MCF 10A (cell line): ENCODE measurements around the gene C13orf42. TPM values are rescaled to one million over a fixed set of nuclear protein-coding genes. Genes with fewer than 3 reads are reported as not detected.

Experiments
- BruUV-seq: library from RNA; stranded (reverse); fragments of 400-500 nt; replicated peaks from 2 replicates; lab custom pipeline; 2021; lab: Mats Ljungman, UMichigan
- CTCF ChIA-PET: fragments of 300-600 bp; sonication (Branson Sonifier 250); formaldehyde crosslinking; extraction: SDS; loops from one replicate; lab custom pipeline; 2021; ENCODE audit warnings: antibody characterized with exemption, inconsistent platforms; lab: Yijun Ruan, JAX
- POLR2A ChIA-PET: fragments of 300-600, 350-650 bp; sonication (Branson Sonifier 250); formaldehyde crosslinking; extraction: SDS; loops from one replicate; lab custom pipeline; 2020; ENCODE audit warnings: antibody characterized with exemption, inconsistent platforms; lab: Yijun Ruan, JAX
- DNase-seq: peaks from one replicate; pipeline ENCODE4 v3.0.0-alpha.2; 2018; ENCODE audit not compliant: unreplicated experiment
- H3K27ac Mint-ChIP-seq: one replicate; pipeline ENCODE4 v1.8.0; 2022; ENCODE audit warnings: mild to moderate bottlenecking, low read depth, mixed read lengths; ENCODE audit not compliant: unreplicated experiment
- H3K27me3 Mint-ChIP-seq: one replicate; pipeline ENCODE4 v1.8.0; 2022; ENCODE audit warnings: mixed read lengths; ENCODE audit not compliant: insufficient read depth, unreplicated experiment
- H3K36me3 Mint-ChIP-seq: one replicate; pipeline ENCODE4 v1.8.0; 2022; ENCODE audit warnings: mild to moderate bottlenecking, moderate library complexity, mixed read lengths; ENCODE audit not compliant: insufficient read depth, unreplicated experiment
- H3K4me1 Mint-ChIP-seq: one replicate; pipeline ENCODE4 v1.8.0; 2022; ENCODE audit warnings: mixed read lengths; ENCODE audit not compliant: insufficient read depth, unreplicated experiment
- H3K4me3 Mint-ChIP-seq: one replicate; pipeline ENCODE4 v1.8.0; 2022; ENCODE audit warnings: mild to moderate bottlenecking, moderate library complexity, mixed read lengths; ENCODE audit not compliant: unreplicated experiment
- H3K9me3 Mint-ChIP-seq: one replicate; pipeline ENCODE4 v1.8.0; 2022; ENCODE audit warnings: mixed read lengths; ENCODE audit not compliant: unreplicated experiment
- CTCF ChIP-seq: fragments of 200-600 bp; IDR thresholded peaks from one replicate; pipeline ENCODE4 v1.8.0; 2022; ENCODE audit warnings: antibody characterized with exemption, mild to moderate bottlenecking; ENCODE audit not compliant: unreplicated experiment
- intact Hi-C: fragments of 100-400 bp; cut with micrococcal nuclease; formaldehyde crosslinking; loops from 2 replicates; pipeline ENCODE4 v1.14.1; 2022
- total RNA-seq: library from RNA; stranded (reverse); gene quantifications from 2 replicates; pipeline ENCODE4 v1.2.3, GENCODE V29; 2022

Gene C13orf42
- total RNA-seq, 1 experiment from 2014 or later, result not detected

- H3K4me1 Mint-ChIP-seq, result peaks cover 9% of the 10 kb centered on the region
- no peaks in the 10 kb centered on the region for H3K36me3 Mint-ChIP-seq
- DNase-seq, result no peak
- BruUV-seq, result no TSS peak
- intact Hi-C loops, result no loop called here
- ChIA-PET POLR2A (no interaction called here), CTCF (interaction anchor here (0.5 to 0.6 kb wide), 2 partner anchors 48 to 334 kb away, joined by 3 to 5 read pairs; no protein-coding TSS in a partner anchor)
- no peak for TF ChIP-seq CTCF
- peaks cover 38% of the 10 kb centered on the region for H3K27me3 Mint-ChIP-seq
- H3K4me3 Mint-ChIP-seq, result no peak overlapping the region
- H3K9me3 Mint-ChIP-seq, result no peaks in the 10 kb centered on the region
- H3K27ac Mint-ChIP-seq, result no peak overlapping the region
Measured at GRCh38 chr13:51064753-51065152, 46.3 kb downstream of the C13orf42 start.

- no peak overlapping the region for H3K27ac Mint-ChIP-seq
- peaks cover 38% of the 10 kb centered on the region for H3K27me3 Mint-ChIP-seq
- DNase-seq, result no peak
- intact Hi-C loops, result no loop called here
- ChIA-PET CTCF (no interaction called here), POLR2A (no interaction called here)
- TF ChIP-seq CTCF, result no peak
- H3K4me3 Mint-ChIP-seq, result no peak overlapping the region
- H3K9me3 Mint-ChIP-seq, result no peaks in the 10 kb centered on the region
- H3K4me1 Mint-ChIP-seq, result peaks cover 9% of the 10 kb centered on the region
- no peaks in the 10 kb centered on the region for H3K36me3 Mint-ChIP-seq
- BruUV-seq, result no TSS peak
Measured at GRCh38 chr13:51063909-51064308, 47.2 kb downstream of the C13orf42 start.

GRCh38 chr13:51058461-51059167 is 52.5 kb downstream of the C13orf42 start:
- Mint-ChIP-seq H3K36me3 (no peaks in the 10 kb centered on the region), H3K27ac (no peak overlapping the region), H3K27me3 (peaks cover 29% of the 10 kb centered on the region), H3K4me1 (no peaks in the 10 kb centered on the region), H3K9me3 (no peaks in the 10 kb centered on the region), H3K4me3 (no peak overlapping the region)
- intact Hi-C loops, result no loop called here
- no TSS peak for BruUV-seq
- ChIA-PET CTCF (interaction anchor here (0.5 to 1.0 kb wide), 3 partner anchors 7 to 867 kb away, joined by 3 to 4 read pairs (median 4); no protein-coding TSS in a partner anchor), POLR2A (interaction anchor here (0.7 kb wide), 2 partner anchors 9 to 975 kb away, joined by 3 read pairs; no protein-coding TSS in a partner anchor)
- TF ChIP-seq CTCF, result no peak
- no peak for DNase-seq

GRCh38 chr13:51057906-51058305 is 53.2 kb downstream of the C13orf42 start:
- Mint-ChIP-seq H3K27me3 (peaks cover 22% of the 10 kb centered on the region), H3K4me3 (no peak overlapping the region), H3K27ac (no peak overlapping the region), H3K9me3 (no peaks in the 10 kb centered on the region), H3K4me1 (no peaks in the 10 kb centered on the region), H3K36me3 (no peaks in the 10 kb centered on the region)
- POLR2A ChIA-PET, result interaction anchor here (0.7 kb wide), 1 partner anchor 17 kb away, joined by 6 read pairs; no protein-coding TSS in a partner anchor
- TF ChIP-seq CTCF, result no peak
- intact Hi-C loops, result no loop called here
- CTCF ChIA-PET, result interaction anchor here (0.7 to 1.2 kb wide), 3 partner anchors 8 to 68 kb away, joined by 3 to 4 read pairs (median 4); no protein-coding TSS in a partner anchor
- no TSS peak for BruUV-seq
- no peak for DNase-seq
